HL-60 (cell line): ENCODE data around the gene ROCK2.

Experiments used
- DNase-seq, 2 experiments: peaks; one replicate each; pipeline ENCODE4 v3.0.0-alpha.2; 2010 to 2020; ENCODE audit warnings: low read depth in 1 of 2, low spot score in 1 of 2
- H3K27ac ChIP-seq: fragments of 250-450 bp; sonication (Bioruptor Pico); replicated peaks from 2 replicates; pipeline ENCODE4 v1.5.1; 2020; ENCODE audit warnings: mild to moderate bottlenecking, moderate library complexity
- H3K27me3 ChIP-seq: fragments of 250-450 bp; sonication (Bioruptor Pico); 2 replicates; pipeline ENCODE4 v1.5.1; 2021; ENCODE audit warnings: mild to moderate bottlenecking, moderate library complexity; ENCODE audit not compliant: insufficient read depth, poor library complexity, severe bottlenecking
- H3K4me3 ChIP-seq: replicated peaks from 2 replicates; pipeline ENCODE4 v1.5.1; 2011; ENCODE audit warnings: mild to moderate bottlenecking, control low read depth, low read length; ENCODE audit not compliant: insufficient read depth
- CTCF ChIP-seq: IDR thresholded peaks from one replicate; pipeline ENCODE4 v1.5.1; 2011; ENCODE audit warnings: low read length, control low read depth, inconsistent platforms; ENCODE audit not compliant: insufficient read depth
- GABPA ChIP-seq: IDR thresholded peaks from 2 replicates; pipeline ENCODE4 v1.6.1; 2012; ENCODE audit warnings: low read depth
- POLR2AphosphoS5 ChIP-seq: IDR thresholded peaks from 2 replicates; pipeline ENCODE4 v1.6.1; 2012; ENCODE audit warnings: low read depth
- REST ChIP-seq: IDR thresholded peaks from 2 replicates; pipeline ENCODE4 v1.6.1; 2012; ENCODE audit warnings: low read depth; ENCODE audit not compliant: insufficient replicate concordance
- SPI1 ChIP-seq: IDR thresholded peaks from 2 replicates; pipeline ENCODE4 v1.6.1; 2012; ENCODE audit warnings: low read depth, mild to moderate bottlenecking, borderline replicate concordance

Gene ROCK2

GRCh38 chr2:11142987-11143386 lies 201.4 kb downstream of the ROCK2 start:
- Histone ChIP-seq H3K27ac (no peak overlapping the region), H3K4me3 (no peak overlapping the region), H3K27me3 (no peaks in the 10 kb centered on the region)
- no peak for TF ChIP-seq REST
- no peak for DNase-seq

- Histone ChIP-seq H3K27ac (no peak overlapping the region), H3K27me3 (no peaks in the 10 kb centered on the region), H3K4me3 (no peak overlapping the region)
- DNase-seq: no peak
- TF ChIP-seq GABPA (no peak), POLR2AphosphoS5 (no peak), SPI1 (no peak)
Observed at GRCh38 chr2:11142330-11142729, 202.1 kb downstream of the ROCK2 start.

GRCh38 chr2:11141319-11141718 lies 203.1 kb downstream of the ROCK2 start:
- no peak for DNase-seq
- TF ChIP-seq CTCF: no peak
- no peak for TF ChIP-seq POLR2AphosphoS5
- no peak for TF ChIP-seq REST
- no peak for TF ChIP-seq GABPA
- TF ChIP-seq SPI1: no peak
- Histone ChIP-seq H3K4me3 (no peak overlapping the region), H3K27ac (no peak overlapping the region), H3K27me3 (no peaks in the 10 kb centered on the region)

GRCh38 chr2:11140492-11140891 lies 203.9 kb downstream of the ROCK2 start:
- Histone ChIP-seq H3K4me3 (no peak overlapping the region), H3K27ac (no peak overlapping the region), H3K27me3 (no peaks in the 10 kb centered on the region)
- no peak for DNase-seq
- TF ChIP-seq SPI1 (no peak), GABPA (no peak), CTCF (no peak), REST (no peak), POLR2AphosphoS5 (no peak)
